ENCODE data around the gene SNORC.
"Not testable (repeated sequence)": the region's sequence is repeated elsewhere in the genome, so short reads cannot be mapped to it uniquely, and the experiment has no call there.

GRCh38 chr2:232852081-232852480, 18.0 kb upstream of the SNORC start:
- TF ChIP-seq POLR2A (IDR thresholded peaks at IDR 0.05), result not testable (repeated sequence)
- TF ChIP-seq, protein P1, sequence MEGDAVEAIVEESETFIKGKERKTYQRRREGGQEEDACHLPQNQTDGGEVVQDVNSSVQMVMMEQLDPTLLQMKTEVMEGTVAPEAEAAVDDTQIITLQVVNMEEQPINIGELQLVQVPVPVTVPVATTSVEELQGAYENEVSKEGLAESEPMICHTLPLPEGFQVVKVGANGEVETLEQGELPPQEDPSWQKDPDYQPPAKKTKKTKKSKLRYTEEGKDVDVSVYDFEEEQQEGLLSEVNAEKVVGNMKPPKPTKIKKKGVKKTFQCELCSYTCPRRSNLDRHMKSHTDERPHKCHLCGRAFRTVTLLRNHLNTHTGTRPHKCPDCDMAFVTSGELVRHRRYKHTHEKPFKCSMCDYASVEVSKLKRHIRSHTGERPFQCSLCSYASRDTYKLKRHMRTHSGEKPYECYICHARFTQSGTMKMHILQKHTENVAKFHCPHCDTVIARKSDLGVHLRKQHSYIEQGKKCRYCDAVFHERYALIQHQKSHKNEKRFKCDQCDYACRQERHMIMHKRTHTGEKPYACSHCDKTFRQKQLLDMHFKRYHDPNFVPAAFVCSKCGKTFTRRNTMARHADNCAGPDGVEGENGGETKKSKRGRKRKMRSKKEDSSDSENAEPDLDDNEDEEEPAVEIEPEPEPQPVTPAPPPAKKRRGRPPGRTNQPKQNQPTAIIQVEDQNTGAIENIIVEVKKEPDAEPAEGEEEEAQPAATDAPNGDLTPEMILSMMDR (IDR thresholded peaks at IDR 0.05), result not testable (repeated sequence)
